C4-2B (cell line): ENCODE results near the gene ACR.
"Not testable (repeated sequence)": the region's sequence is repeated elsewhere in the genome, so short reads cannot be mapped to it uniquely, and the experiment has no call there.

Experiments used
- ZFX ChIP-seq: fragments of 450-650 bp; IDR thresholded peaks from 2 replicates; pipeline ENCODE4 v1.6.1; 2017
- TF ChIP-seq, protein P1 (sequence below): fragments of 450-650 bp; conservative IDR thresholded peaks from 2 replicates; pipeline ENCODE4 v1.5.1; 2017; ENCODE audit warnings: mild to moderate bottlenecking

DNA sequence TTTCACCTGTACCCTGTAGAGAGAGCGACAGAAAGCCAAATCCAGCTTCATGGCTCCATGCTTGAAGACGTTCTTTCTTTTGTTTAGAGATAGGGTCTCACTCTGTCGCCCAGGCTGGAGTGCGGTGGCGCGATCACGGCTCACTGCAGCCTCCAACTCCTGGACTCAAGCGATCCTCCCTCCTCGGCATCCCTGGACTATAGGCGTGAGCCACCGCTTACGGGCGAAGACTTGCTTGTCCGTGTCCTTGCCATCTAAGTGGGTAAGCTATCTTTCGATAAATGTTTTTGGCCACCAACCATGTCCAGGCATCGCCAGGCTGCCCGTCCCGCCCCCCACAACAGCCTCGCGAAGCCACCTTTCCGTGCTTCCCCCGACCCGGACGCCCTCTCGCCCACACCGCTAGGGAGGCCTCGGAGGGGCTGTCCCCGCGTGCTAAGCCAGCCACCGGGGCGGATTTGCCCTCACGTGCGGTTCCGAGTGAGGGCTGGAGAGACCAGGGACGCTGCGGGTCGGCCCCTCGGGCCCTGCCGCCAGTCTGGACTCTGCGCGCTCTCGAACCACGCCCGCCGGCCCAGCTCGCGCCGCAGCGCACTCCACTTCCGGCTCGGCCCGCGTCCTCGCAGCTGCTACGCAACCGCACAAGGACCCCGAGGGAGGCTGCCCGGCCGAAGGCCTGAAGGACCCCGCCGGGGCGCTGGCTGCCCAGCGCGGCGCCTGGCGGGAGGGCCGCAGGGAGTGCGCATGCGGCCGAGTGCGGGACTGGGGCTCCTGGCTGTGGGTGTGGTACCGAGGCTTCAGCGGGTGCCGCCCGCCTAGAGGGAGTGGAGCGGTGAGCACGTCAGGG lies 45.3 kb downstream of the ACR start, which contains the start of gene RABL2B:
- TF ChIP-seq, protein P1, sequence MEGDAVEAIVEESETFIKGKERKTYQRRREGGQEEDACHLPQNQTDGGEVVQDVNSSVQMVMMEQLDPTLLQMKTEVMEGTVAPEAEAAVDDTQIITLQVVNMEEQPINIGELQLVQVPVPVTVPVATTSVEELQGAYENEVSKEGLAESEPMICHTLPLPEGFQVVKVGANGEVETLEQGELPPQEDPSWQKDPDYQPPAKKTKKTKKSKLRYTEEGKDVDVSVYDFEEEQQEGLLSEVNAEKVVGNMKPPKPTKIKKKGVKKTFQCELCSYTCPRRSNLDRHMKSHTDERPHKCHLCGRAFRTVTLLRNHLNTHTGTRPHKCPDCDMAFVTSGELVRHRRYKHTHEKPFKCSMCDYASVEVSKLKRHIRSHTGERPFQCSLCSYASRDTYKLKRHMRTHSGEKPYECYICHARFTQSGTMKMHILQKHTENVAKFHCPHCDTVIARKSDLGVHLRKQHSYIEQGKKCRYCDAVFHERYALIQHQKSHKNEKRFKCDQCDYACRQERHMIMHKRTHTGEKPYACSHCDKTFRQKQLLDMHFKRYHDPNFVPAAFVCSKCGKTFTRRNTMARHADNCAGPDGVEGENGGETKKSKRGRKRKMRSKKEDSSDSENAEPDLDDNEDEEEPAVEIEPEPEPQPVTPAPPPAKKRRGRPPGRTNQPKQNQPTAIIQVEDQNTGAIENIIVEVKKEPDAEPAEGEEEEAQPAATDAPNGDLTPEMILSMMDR, result not testable (repeated sequence)
- 0 out of 2 replicates have a peak, but pooled peaks have one; percentile 14 for TF ChIP-seq ZFX
